ENCODE measurements around the gene SPNS2. TPM values are rescaled to one million over a fixed set of nuclear protein-coding genes. Genes with fewer than 3 reads are reported as not detected.
A peak's percentile ranks its signal among the peaks of the same experiment; 100 is the strongest.

SPNS2 gene
- total RNA-seq, 6 donors from 2014 or later = 41.8 to 89.1 (median 55.2) TPM

GRCh38 chr17:4472286-4472685 lies 26.4 kb upstream of the SPNS2 start:
- ATAC-seq (ENCODE audit: low FRiP score in 2 of 2) (no peak), DNase-seq (no peak)
- Histone ChIP-seq H3K27ac (no peak overlapping the region), H3K4me1 (peaks cover 4 to 14% (median 10%) of the 10 kb centered on the region in 4 donors), H3K9me3 (no peaks in the 10 kb centered on the region), H3K27me3 (no peaks in the 10 kb centered on the region), H3K4me3 (no peak overlapping the region), H3K36me3 (no peaks in the 10 kb centered on the region)
- 91% methylated on average over 3 of the region's 3 CpGs for WGBS, 2 donors
- no peak for TF ChIP-seq EP300 (IDR thresholded peaks at IDR 0.05)
- TF ChIP-seq POLR2A (IDR thresholded peaks at IDR 0.05) = no peak
- TF ChIP-seq POLR2AphosphoS5 (IDR thresholded peaks at IDR 0.05) = no peak
- TF ChIP-seq CTCF (IDR thresholded peaks at IDR 0.05) = no peak

DNA sequence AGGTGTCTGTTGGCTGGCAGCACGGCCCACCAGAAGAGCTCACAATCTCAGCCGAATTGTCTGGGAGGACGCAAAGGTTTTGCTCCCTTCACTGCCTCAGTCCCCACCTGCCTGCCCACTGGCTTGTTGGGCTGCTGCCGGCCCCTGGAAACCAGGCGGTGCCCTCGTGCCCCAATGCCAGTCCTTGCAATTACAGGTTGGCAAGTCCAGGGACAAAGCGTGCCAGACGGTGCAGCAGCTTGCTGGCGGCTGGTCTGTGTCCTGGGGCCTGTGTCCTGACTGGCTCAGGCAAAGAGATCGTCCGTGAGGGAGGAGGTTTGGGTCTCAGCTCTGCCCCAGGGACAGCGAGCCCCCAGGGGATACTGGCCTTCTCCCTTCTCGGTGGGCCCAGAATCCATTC lies 24.6 kb upstream of the SPNS2 start:
- Histone ChIP-seq H3K9me3 (no peaks in the 10 kb centered on the region), H3K27ac (no peak overlapping the region), H3K36me3 (no peaks in the 10 kb centered on the region), H3K4me3 (no peak overlapping the region), H3K4me1 (peaks cover 4 to 14% (median 10%) of the 10 kb centered on the region in 4 donors), H3K27me3 (no peaks in the 10 kb centered on the region)
- TF ChIP-seq CTCF (IDR thresholded peaks at IDR 0.05) (no peak), POLR2A (IDR thresholded peaks at IDR 0.05) (no peak), POLR2AphosphoS5 (IDR thresholded peaks at IDR 0.05) (no peak)
- DNase-seq = no peak
- 89 to 92% methylated on average over 9 to 13 of the region's 13 CpGs for WGBS, 2 donors
- ATAC-seq (ENCODE audit: low FRiP score in 2 of 2) = no peak

GRCh38 chr17:4475001-4475400 lies 23.7 kb upstream of the SPNS2 start:
- 92 to 93% methylated on average over 8 to 9 of the region's 9 CpGs for WGBS, 2 donors
- no peak for TF ChIP-seq POLR2A (IDR thresholded peaks at IDR 0.05)
- no peak for TF ChIP-seq CTCF (IDR thresholded peaks at IDR 0.05)
- no peak for TF ChIP-seq EP300 (IDR thresholded peaks at IDR 0.05)
- no peak for TF ChIP-seq POLR2AphosphoS5 (IDR thresholded peaks at IDR 0.05)
- ATAC-seq (ENCODE audit: low FRiP score in 2 of 2) (no peak), DNase-seq (no peak)
- H3K27ac ChIP-seq = no peak overlapping the region
- no peaks in the 10 kb centered on the region for H3K36me3 ChIP-seq
- no peaks in the 10 kb centered on the region for H3K27me3 ChIP-seq
- no peaks in the 10 kb centered on the region for H3K9me3 ChIP-seq
- peaks cover 6 to 15% (median 11%) of the 10 kb centered on the region in 4 donors for H3K4me1 ChIP-seq
- H3K4me3 ChIP-seq = no peak overlapping the region

- Histone ChIP-seq H3K36me3 (no peaks in the 10 kb centered on the region), H3K4me3 (no peak overlapping the region), H3K9me3 (no peaks in the 10 kb centered on the region), H3K27ac (no peak overlapping the region), H3K4me1 (peaks cover 9 to 20% (median 14%) of the 10 kb centered on the region in 4 donors), H3K27me3 (no peaks in the 10 kb centered on the region)
- DNase-seq (no peak), ATAC-seq (ENCODE audit: low FRiP score in 2 of 2) (no peak)
- 72 to 88% methylated on average over 7 of the region's 7 CpGs for WGBS, 2 donors
- TF ChIP-seq POLR2A (IDR thresholded peaks at IDR 0.05) (no peak), EP300 (IDR thresholded peaks at IDR 0.05) (no peak), POLR2AphosphoS5 (IDR thresholded peaks at IDR 0.05) (no peak), CTCF (IDR thresholded peaks at IDR 0.05) (no peak)
These were observed 23.2 kb upstream of the SPNS2 start for GRCh38 chr17:4475463-4475862.

GRCh38 chr17:4476017-4476416 lies 22.7 kb upstream of the SPNS2 start:
- DNase-seq = no peak
- no peak for ATAC-seq (ENCODE audit: low FRiP score in 2 of 2)
- TF ChIP-seq EP300 (IDR thresholded peaks at IDR 0.05) = no peak
- no peak for TF ChIP-seq POLR2AphosphoS5 (IDR thresholded peaks at IDR 0.05)
- Histone ChIP-seq H3K27ac (peak overlapping the region in 1 of 4 donors; percentile 63), H3K27me3 (no peaks in the 10 kb centered on the region), H3K9me3 (no peaks in the 10 kb centered on the region), H3K36me3 (no peaks in the 10 kb centered on the region), H3K4me3 (no peak overlapping the region), H3K4me1 (peaks cover 15 to 25% (median 20%) of the 10 kb centered on the region in 4 donors)
- 72 to 85% methylated on average over 4 to 13 of the region's 14 CpGs for WGBS, 2 donors

All from upper lobe of left lung (tissue), 6 donors.